ENCODE data around the gene DOCK7. TPM values are rescaled to one million over a fixed set of nuclear protein-coding genes. Genes with fewer than 3 reads are reported as not detected.

The DOCK7 gene
- total and polyA plus RNA-seq, 2 of the 13 experiments (the other 11 are each of a cell fraction or from before 2014, with no cell fraction given) = 45.7 to 67.2 TPM

GRCh38 chr1:62435231-62436038 is 252.8 kb downstream of the DOCK7 start (continued):
- 0 out of 2 replicates have a peak, but pooled peaks have one; percentile 55 for TF ChIP-seq SSRP1 (CRISPR knock-in tag; IDR thresholded peaks at IDR 0.05)
- TF ChIP-seq, protein P1, sequence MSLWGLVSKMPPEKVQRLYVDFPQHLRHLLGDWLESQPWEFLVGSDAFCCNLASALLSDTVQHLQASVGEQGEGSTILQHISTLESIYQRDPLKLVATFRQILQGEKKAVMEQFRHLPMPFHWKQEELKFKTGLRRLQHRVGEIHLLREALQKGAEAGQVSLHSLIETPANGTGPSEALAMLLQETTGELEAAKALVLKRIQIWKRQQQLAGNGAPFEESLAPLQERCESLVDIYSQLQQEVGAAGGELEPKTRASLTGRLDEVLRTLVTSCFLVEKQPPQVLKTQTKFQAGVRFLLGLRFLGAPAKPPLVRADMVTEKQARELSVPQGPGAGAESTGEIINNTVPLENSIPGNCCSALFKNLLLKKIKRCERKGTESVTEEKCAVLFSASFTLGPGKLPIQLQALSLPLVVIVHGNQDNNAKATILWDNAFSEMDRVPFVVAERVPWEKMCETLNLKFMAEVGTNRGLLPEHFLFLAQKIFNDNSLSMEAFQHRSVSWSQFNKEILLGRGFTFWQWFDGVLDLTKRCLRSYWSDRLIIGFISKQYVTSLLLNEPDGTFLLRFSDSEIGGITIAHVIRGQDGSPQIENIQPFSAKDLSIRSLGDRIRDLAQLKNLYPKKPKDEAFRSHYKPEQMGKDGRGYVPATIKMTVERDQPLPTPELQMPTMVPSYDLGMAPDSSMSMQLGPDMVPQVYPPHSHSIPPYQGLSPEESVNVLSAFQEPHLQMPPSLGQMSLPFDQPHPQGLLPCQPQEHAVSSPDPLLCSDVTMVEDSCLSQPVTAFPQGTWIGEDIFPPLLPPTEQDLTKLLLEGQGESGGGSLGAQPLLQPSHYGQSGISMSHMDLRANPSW (CRISPR knock-in tag; IDR thresholded peaks at IDR 0.05; ENCODE audit: borderline replicate concordance) = peak; percentile 21; the same call in 1 of the 2 replicates
- 0 out of 4 replicates have a peak, but pooled peaks of 1 of the 2 experiments have one; percentile 8 for TF ChIP-seq ATF4 (CRISPR knock-in tag; IDR thresholded peaks at IDR 0.05)
- TF ChIP-seq TEAD3 (CRISPR knock-in tag; optimal IDR thresholded peaks at IDR 0.05; ENCODE audit: borderline replicate concordance) = no peak
- TF ChIP-seq ZBTB38 (CRISPR knock-in tag; IDR thresholded peaks at IDR 0.05) = peak; percentile 90
- TF ChIP-seq, protein P2, sequence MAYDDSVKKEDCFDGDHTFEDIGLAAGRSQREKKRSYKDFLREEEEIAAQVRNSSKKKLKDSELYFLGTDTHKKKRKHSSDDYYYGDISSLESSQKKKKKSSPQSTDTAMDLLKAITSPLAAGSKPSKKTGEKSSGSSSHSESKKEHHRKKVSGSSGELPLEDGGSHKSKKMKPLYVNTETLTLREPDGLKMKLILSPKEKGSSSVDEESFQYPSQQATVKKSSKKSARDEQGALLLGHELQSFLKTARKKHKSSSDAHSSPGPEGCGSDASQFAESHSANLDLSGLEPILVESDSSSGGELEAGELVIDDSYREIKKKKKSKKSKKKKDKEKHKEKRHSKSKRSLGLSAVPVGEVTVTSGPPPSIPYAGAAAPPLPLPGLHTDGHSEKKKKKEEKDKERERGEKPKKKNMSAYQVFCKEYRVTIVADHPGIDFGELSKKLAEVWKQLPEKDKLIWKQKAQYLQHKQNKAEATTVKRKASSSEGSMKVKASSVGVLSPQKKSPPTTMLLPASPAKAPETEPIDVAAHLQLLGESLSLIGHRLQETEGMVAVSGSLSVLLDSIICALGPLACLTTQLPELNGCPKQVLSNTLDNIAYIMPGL (CRISPR knock-in tag; IDR thresholded peaks at IDR 0.05; ENCODE audit: borderline replicate concordance in 1 of 2, low read depth in 1 of 2) = 0 out of 4 replicates have a peak, but pooled peaks of 1 of the 2 experiments have one; percentile 52
- peak; percentile 46 for TF ChIP-seq U2AF1 (optimal IDR thresholded peaks at IDR 0.05; ENCODE audit: low read depth, low read length)
- TF ChIP-seq ATF3 (CRISPR knock-in tag; IDR thresholded peaks at IDR 0.05) = no peak
- TF ChIP-seq MYNN (CRISPR knock-in tag; IDR thresholded peaks at IDR 0.05; ENCODE audit: low read depth) = peak; percentile 6; the same call in 1 of the 2 replicates
- no peak for TF ChIP-seq ZNF124 (CRISPR knock-in tag; IDR thresholded peaks at IDR 0.05)
- no peak for TF ChIP-seq E2F1 (CRISPR knock-in tag; IDR thresholded peaks at IDR 0.05)
- TF ChIP-seq ZNF276 (CRISPR knock-in tag; IDR thresholded peaks at IDR 0.05; ENCODE audit: low read depth) = no peak
- TF ChIP-seq, protein P3, sequence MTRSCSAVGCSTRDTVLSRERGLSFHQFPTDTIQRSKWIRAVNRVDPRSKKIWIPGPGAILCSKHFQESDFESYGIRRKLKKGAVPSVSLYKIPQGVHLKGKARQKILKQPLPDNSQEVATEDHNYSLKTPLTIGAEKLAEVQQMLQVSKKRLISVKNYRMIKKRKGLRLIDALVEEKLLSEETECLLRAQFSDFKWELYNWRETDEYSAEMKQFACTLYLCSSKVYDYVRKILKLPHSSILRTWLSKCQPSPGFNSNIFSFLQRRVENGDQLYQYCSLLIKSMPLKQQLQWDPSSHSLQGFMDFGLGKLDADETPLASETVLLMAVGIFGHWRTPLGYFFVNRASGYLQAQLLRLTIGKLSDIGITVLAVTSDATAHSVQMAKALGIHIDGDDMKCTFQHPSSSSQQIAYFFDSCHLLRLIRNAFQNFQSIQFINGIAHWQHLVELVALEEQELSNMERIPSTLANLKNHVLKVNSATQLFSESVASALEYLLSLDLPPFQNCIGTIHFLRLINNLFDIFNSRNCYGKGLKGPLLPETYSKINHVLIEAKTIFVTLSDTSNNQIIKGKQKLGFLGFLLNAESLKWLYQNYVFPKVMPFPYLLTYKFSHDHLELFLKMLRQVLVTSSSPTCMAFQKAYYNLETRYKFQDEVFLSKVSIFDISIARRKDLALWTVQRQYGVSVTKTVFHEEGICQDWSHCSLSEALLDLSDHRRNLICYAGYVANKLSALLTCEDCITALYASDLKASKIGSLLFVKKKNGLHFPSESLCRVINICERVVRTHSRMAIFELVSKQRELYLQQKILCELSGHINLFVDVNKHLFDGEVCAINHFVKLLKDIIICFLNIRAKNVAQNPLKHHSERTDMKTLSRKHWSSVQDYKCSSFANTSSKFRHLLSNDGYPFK (CRISPR knock-in tag; IDR thresholded peaks at IDR 0.05; ENCODE audit: borderline replicate concordance) = no peak
- TF ChIP-seq ZNF34 (CRISPR knock-in tag; IDR thresholded peaks at IDR 0.05; ENCODE audit: borderline replicate concordance) = no peak
- peak; percentile 53; the same call in 1 of the 2 replicates for TF ChIP-seq ZBTB7A (CRISPR knock-in tag; IDR thresholded peaks at IDR 0.05)

Measured in HepG2 (cell line).